GM12872 (cell line): ENCODE data around the gene ANKRD55.

Experiments used
- TF ChIP-seq, protein P1 (sequence below): IDR thresholded peaks from 3 replicates; pipeline ENCODE4 v1.5.1; 2011; ENCODE audit warnings: low read depth, mild to moderate bottlenecking, low read length, moderate library complexity; ENCODE audit not compliant: insufficient read depth

The ANKRD55 gene

DNA sequence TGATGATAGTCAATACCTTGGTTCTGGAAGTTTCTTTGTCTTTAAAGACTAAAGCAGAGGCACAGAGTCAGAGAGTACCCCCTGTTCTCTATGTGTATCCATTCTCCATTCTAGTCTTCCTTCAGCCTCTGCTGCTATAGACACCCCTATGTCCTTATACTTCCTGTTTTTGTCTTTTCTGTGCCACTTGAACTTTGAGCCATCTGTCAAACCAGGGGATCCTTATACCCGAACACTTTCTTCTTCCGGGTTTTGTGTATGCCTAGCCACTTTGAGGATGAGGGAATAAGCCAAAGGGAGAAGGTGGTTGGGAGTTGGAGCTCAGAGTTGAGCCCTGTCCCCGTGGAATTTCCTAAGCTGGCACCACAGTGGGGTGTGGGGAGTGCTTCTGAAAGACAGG, 177.3 kb downstream of the ANKRD55 start:
- TF ChIP-seq, protein P1, sequence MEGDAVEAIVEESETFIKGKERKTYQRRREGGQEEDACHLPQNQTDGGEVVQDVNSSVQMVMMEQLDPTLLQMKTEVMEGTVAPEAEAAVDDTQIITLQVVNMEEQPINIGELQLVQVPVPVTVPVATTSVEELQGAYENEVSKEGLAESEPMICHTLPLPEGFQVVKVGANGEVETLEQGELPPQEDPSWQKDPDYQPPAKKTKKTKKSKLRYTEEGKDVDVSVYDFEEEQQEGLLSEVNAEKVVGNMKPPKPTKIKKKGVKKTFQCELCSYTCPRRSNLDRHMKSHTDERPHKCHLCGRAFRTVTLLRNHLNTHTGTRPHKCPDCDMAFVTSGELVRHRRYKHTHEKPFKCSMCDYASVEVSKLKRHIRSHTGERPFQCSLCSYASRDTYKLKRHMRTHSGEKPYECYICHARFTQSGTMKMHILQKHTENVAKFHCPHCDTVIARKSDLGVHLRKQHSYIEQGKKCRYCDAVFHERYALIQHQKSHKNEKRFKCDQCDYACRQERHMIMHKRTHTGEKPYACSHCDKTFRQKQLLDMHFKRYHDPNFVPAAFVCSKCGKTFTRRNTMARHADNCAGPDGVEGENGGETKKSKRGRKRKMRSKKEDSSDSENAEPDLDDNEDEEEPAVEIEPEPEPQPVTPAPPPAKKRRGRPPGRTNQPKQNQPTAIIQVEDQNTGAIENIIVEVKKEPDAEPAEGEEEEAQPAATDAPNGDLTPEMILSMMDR = no peak

DNA sequence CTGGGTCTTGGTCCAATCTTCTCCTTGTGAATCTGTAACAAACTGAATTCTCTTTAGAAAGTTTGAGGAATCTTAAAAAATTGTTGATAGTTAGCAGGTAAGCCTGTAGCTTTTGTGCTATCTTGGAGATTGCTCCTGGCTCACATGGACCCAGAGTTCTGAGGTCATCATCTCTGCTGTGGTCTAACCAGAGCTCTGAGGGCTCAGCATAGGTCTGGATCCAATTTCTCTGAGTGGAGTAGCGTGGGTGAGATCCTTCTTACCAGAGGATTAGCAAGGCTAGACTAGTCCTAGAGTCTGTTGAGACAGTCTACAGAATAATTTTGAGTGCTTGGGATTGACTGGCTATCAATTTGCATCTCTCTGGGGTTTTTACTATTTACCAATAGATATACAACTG, 177.8 kb downstream of the ANKRD55 start:
- TF ChIP-seq, protein P1 = no peak

DNA sequence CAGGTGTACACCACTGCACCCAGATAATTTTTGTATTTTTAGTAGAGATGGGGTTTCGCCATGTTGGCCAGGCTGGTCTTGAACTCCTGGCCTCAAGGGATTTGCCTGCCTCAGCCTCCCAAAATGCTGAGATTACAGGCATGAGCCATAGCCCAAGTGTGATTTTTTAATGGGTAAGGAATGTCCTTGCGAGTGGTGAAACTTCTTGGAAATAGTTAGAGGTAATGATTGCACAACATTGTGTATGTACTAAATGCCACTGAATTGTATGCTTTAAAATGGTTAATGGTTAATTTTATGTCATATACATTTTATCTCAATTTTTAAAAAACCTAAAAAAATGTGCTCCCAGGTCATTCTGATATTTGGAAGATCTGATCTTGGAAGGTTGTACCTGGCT, 178.5 kb downstream of the ANKRD55 start:
- TF ChIP-seq, protein P1 = no peak

DNA sequence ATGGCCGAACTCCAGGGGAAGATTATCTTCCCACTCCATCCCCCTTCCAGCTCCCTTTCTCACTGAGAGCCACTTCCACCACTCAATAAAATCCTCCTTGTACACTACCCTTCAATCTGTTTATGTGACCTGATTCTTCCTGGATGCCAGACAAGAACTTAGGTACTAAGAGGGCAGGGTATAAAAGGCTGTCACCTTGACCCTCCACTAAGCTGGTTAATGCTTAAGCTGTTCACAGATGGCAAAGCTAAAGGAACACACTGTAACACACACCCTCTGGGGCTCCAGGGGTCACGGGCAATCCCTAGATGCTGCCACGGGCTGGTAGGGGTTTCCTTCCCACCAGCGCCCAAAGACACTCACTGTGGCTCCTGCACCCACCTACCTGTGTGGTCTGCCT, 179.8 kb downstream of the ANKRD55 start:
- TF ChIP-seq, protein P1 = no peak

DNA sequence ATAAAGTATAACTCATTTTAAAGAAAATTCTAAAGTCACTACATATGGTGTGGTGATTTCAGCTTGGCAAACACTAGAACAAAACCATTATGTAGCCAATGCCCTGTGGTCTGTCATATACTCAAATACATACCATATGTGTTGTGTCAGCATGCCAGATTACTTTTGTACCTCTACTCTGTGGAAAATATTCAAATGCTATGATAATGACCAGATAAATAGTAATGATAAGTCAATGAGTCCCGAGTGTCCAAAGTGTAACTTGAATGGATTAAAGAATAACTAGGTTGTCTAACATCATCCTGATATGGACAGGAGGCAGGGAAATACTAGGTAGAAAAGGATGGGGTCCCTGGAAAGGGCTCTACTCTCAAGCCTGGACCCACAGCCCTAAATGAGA, 180.4 kb downstream of the ANKRD55 start:
- TF ChIP-seq, protein P1 = no peak

DNA sequence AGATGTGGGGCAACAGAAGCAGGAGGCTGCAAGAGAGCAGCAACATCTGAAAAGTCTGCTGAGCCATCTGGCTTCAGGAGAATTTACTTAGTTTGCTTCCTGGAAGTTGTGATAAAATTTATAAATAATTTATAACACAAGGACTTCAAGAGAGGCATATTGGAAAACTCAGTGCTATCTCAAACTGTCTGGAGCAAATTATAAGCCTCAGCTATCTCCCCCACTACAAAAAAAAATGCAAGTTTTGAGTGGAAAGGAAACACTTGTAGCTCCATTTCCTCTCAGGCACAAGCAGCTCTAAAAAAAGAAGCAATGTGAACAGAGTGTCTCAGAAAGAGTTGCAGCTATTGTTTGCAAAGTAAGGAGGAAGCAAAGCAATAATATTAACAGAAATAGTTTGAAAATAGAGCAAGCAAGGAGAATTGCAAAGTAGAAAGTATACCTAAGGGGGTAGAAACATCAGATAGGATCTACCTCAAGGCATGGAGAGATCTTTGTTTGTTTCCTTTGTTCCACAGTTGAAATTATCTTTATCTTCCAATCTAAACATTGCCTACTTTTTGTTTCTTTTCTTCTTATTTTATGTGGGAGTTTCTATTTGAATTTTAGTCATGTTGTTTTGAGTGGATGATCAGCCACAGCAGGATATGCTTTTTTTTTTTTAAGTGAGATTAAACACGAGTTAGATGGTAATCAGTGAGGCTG, 182.4 kb downstream of the ANKRD55 start:
- TF ChIP-seq, protein P1 = no peak
